WTC11 (cell line): ENCODE results near the gene BTBD9. TPM values are rescaled to one million over a fixed set of nuclear protein-coding genes. Genes with fewer than 3 reads are reported as not detected.
A peak's percentile ranks its signal among the peaks of the same experiment; 100 is the strongest.

Experiments
- ATAC-seq: fragments of 200-7000 bp; cut with Tn5 transposase; 2 replicates; pipeline ENCODE4 v1.10.0; 2021; ENCODE audit warnings: mild to moderate bottlenecking, moderate library complexity
- CTCF ChIA-PET: fragments of 300-600 bp; sonication (Branson Sonifier 250); formaldehyde crosslinking; loops from one replicate; lab custom pipeline; 2021; ENCODE audit warnings: antibody characterized with exemption; lab: Charles Lee
- POLR2A ChIA-PET: fragments of 350-600 bp; sonication (Branson Sonifier 250); formaldehyde crosslinking; loops from one replicate; lab custom pipeline; 2021; ENCODE audit warnings: antibody characterized with exemption; lab: Charles Lee
- DNase-seq: peaks from one replicate; pipeline ENCODE4 v3.0.0; 2021; ENCODE audit warnings: low spot score
- H3K27ac Mint-ChIP-seq: 2 replicates; pipeline ENCODE4 v1.8.0; 2021; ENCODE audit warnings: mixed read lengths
- H3K27me3 Mint-ChIP-seq: 2 replicates; pipeline ENCODE4 v1.8.0; 2021; ENCODE audit warnings: low read depth, mild to moderate bottlenecking, moderate library complexity, mixed read lengths
- H3K36me3 Mint-ChIP-seq: 2 replicates; pipeline ENCODE4 v1.8.0; 2021; ENCODE audit warnings: mixed read lengths
- H3K4me1 Mint-ChIP-seq: 2 replicates; pipeline ENCODE4 v1.8.0; 2022; ENCODE audit warnings: mixed read lengths
- H3K4me3 Mint-ChIP-seq: 2 replicates; pipeline ENCODE4 v1.8.0; 2021; ENCODE audit warnings: mild to moderate bottlenecking, moderate library complexity, mixed read lengths
- H3K9me3 Mint-ChIP-seq: 2 replicates; pipeline ENCODE4 v1.8.0; 2021; ENCODE audit warnings: mixed read lengths
- E2F1 ChIP-seq: sonication (generic); formaldehyde crosslinking; IDR thresholded peaks from 2 replicates; pipeline ENCODE4 v1.8.0; 2022; ENCODE audit warnings: mild to moderate bottlenecking, missing genetic modification reagents
- ESRRA ChIP-seq: sonication (generic); formaldehyde crosslinking; IDR thresholded peaks from 2 replicates; pipeline ENCODE4 v1.8.1; 2022; ENCODE audit warnings: mild to moderate bottlenecking, missing genetic modification reagents, borderline replicate concordance
- GABPB1 ChIP-seq: sonication (generic); formaldehyde crosslinking; IDR thresholded peaks from 2 replicates; pipeline ENCODE4 v1.8.1; 2023; ENCODE audit warnings: mild to moderate bottlenecking, missing genetic modification reagents
- GRHL2 ChIP-seq: fragments of 250-450 bp; sonication (Bioruptor Pico); IDR thresholded peaks from 2 replicates; pipeline ENCODE4 v1.8.0; 2022; ENCODE audit warnings: mild to moderate bottlenecking, moderate library complexity; ENCODE audit not compliant: insufficient replicate concordance, severe bottlenecking
- HMGA2 ChIP-seq: fragments of 250-450 bp; sonication (Bioruptor Pico); IDR thresholded peaks from 2 replicates; pipeline ENCODE4 v1.4.0; 2021; ENCODE audit warnings: mild to moderate bottlenecking, moderate library complexity
- IRF2 ChIP-seq: sonication (generic); formaldehyde crosslinking; IDR thresholded peaks from 2 replicates; pipeline ENCODE4 v1.8.0; 2022; ENCODE audit warnings: low read depth, missing genetic modification reagents, borderline replicate concordance
- NFATC4 ChIP-seq: fragments of 250-450 bp; sonication (Bioruptor Pico); IDR thresholded peaks from 2 replicates; pipeline ENCODE4 v1.9.0; 2021; ENCODE audit warnings: mild to moderate bottlenecking
- NFYB ChIP-seq: sonication (generic); formaldehyde crosslinking; conservative IDR thresholded peaks from 2 replicates; pipeline ENCODE4 v1.8.0; 2022; ENCODE audit warnings: low read depth, missing genetic modification reagents
- NR1H2 ChIP-seq: sonication (generic); formaldehyde crosslinking; IDR thresholded peaks from 2 replicates; pipeline ENCODE4 v1.9.0; 2021; ENCODE audit warnings: mild to moderate bottlenecking, moderate library complexity, missing genetic modification reagents
- NR2C2 ChIP-seq: sonication (generic); formaldehyde crosslinking; IDR thresholded peaks from 2 replicates; pipeline ENCODE4 v1.8.0; 2022; ENCODE audit warnings: mild to moderate bottlenecking, missing genetic modification reagents
- OVOL2 ChIP-seq: fragments of 250-450 bp; sonication (Bioruptor Pico); IDR thresholded peaks from 2 replicates; pipeline ENCODE4 v1.9.0; 2021; ENCODE audit warnings: mild to moderate bottlenecking, borderline replicate concordance
- PRRX2 ChIP-seq: fragments of 250-450 bp; sonication (Bioruptor Pico); IDR thresholded peaks from 2 replicates; pipeline ENCODE4 v1.8.0; 2021; ENCODE audit warnings: mild to moderate bottlenecking
- SOX15 ChIP-seq: fragments of 250-450 bp; sonication (Bioruptor Pico); IDR thresholded peaks from 2 replicates; pipeline ENCODE4 v1.9.0; 2021; ENCODE audit warnings: mild to moderate bottlenecking
- TEAD4 ChIP-seq: sonication (generic); formaldehyde crosslinking; IDR thresholded peaks from 2 replicates; pipeline ENCODE4 v1.8.0; 2022; ENCODE audit warnings: mild to moderate bottlenecking, missing genetic modification reagents
- ZNF121 ChIP-seq: sonication (generic); formaldehyde crosslinking; IDR thresholded peaks from 2 replicates; pipeline ENCODE4 v1.8.0; 2023; ENCODE audit warnings: missing genetic modification reagents
- ZNF219 ChIP-seq: sonication (generic); formaldehyde crosslinking; IDR thresholded peaks from 2 replicates; pipeline ENCODE4 v1.8.0; 2023; ENCODE audit warnings: missing genetic modification reagents, mild to moderate bottlenecking, borderline replicate concordance
- ZNF396 ChIP-seq: fragments of 250-450 bp; sonication (Bioruptor Pico); IDR thresholded peaks from 2 replicates; pipeline ENCODE4 v1.8.0; 2021; ENCODE audit warnings: mild to moderate bottlenecking, moderate library complexity, borderline replicate concordance
- ZNF416 ChIP-seq: fragments of 250-450 bp; sonication (Bioruptor Pico); IDR thresholded peaks from 2 replicates; pipeline ENCODE4 v1.9.0; 2021; ENCODE audit warnings: mild to moderate bottlenecking, inconsistent platforms
- total RNA-seq: library from RNA; stranded (reverse); gene quantifications from 3 replicates; pipeline ENCODE4 v1.2.3, GENCODE V29; 2021
- TF ChIP-seq, protein P1 (sequence below): sonication (generic); formaldehyde crosslinking; IDR thresholded peaks from 2 replicates; pipeline ENCODE4 v1.8.0; 2022; ENCODE audit warnings: missing genetic modification reagents
- TF ChIP-seq, protein P2 (sequence below): sonication (generic); formaldehyde crosslinking; IDR thresholded peaks from 2 replicates; pipeline ENCODE4 v1.8.0; 2022; ENCODE audit warnings: mild to moderate bottlenecking, missing genetic modification reagents
- TF ChIP-seq, protein P3 (sequence below): sonication (generic); formaldehyde crosslinking; IDR thresholded peaks from 2 replicates; pipeline ENCODE4 v1.8.1; 2023; ENCODE audit warnings: mild to moderate bottlenecking, missing genetic modification reagents
- TF ChIP-seq, protein P4 (sequence below): sonication (generic); formaldehyde crosslinking; IDR thresholded peaks from 2 replicates; pipeline ENCODE4 v1.8.1; 2022; ENCODE audit warnings: missing genetic modification reagents, borderline replicate concordance

The BTBD9 gene
- total RNA-seq, 1 experiment from 2014 or later = 4.2 TPM

DNA sequence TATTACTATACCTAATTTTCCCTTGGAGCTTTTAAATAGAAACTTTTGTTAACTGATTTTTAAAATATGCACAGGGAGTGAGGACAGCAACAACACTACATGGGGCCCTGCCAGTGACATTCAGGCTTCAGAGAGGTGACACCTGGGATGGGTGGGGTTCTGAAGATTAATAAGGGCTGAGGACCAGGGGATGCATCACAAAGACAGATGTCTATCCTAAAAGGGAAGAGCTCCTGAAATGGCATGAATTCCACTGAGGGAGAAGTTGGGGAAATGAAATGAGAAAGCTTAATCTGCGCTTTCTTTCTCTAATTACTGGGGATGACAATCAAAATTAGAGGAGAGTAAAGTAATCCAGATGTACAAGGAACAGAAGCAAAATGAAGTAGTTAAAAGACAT lies 162.8 kb downstream of the BTBD9 start:
- TF ChIP-seq OVOL2 (CRISPR knock-in tag) = no peak
- TF ChIP-seq ZNF219 = no peak
- no peak for TF ChIP-seq NFYB (CRISPR knock-in tag)
- no peak for TF ChIP-seq ZNF396
- no peak for TF ChIP-seq ZNF416 (CRISPR knock-in tag)
- TF ChIP-seq, protein P1, sequence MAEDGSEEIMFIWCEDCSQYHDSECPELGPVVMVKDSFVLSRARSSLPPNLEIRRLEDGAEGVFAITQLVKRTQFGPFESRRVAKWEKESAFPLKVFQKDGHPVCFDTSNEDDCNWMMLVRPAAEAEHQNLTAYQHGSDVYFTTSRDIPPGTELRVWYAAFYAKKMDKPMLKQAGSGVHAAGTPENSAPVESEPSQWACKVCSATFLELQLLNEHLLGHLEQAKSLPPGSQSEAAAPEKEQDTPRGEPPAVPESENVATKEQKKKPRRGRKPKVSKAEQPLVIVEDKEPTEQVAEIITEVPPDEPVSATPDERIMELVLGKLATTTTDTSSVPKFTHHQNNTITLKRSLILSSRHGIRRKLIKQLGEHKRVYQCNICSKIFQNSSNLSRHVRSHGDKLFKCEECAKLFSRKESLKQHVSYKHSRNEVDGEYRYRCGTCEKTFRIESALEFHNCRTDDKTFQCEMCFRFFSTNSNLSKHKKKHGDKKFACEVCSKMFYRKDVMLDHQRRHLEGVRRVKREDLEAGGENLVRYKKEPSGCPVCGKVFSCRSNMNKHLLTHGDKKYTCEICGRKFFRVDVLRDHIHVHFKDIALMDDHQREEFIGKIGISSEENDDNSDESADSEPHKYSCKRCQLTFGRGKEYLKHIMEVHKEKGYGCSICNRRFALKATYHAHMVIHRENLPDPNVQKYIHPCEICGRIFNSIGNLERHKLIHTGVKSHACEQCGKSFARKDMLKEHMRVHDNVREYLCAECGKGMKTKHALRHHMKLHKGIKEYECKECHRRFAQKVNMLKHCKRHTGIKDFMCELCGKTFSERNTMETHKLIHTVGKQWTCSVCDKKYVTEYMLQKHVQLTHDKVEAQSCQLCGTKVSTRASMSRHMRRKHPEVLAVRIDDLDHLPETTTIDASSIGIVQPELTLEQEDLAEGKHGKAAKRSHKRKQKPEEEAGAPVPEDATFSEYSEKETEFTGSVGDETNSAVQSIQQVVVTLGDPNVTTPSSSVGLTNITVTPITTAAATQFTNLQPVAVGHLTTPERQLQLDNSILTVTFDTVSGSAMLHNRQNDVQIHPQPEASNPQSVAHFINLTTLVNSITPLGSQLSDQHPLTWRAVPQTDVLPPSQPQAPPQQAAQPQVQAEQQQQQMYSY (CRISPR knock-in tag) = no peak
- no peak for TF ChIP-seq NR1H2 (CRISPR knock-in tag)
- TF ChIP-seq GRHL2 (CRISPR knock-in tag) = no peak
- no peak for TF ChIP-seq GABPB1 (CRISPR knock-in tag)
- no peak for TF ChIP-seq TEAD4
- no peak for TF ChIP-seq NFATC4 (CRISPR knock-in tag)
- TF ChIP-seq, protein P2, sequence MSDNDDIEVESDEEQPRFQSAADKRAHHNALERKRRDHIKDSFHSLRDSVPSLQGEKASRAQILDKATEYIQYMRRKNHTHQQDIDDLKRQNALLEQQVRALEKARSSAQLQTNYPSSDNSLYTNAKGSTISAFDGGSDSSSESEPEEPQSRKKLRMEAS = no peak
- H3K27ac Mint-ChIP-seq = no peak overlapping the region
- DNase-seq (no peak), ATAC-seq (no peak)
- no peaks in the 10 kb centered on the region for H3K9me3 Mint-ChIP-seq
- no peaks in the 10 kb centered on the region for H3K36me3 Mint-ChIP-seq
- ChIA-PET CTCF (interaction anchor here (0.8 to 1.7 kb wide), 2 partner anchors 13 to 17 kb away, joined by 3 to 10 read pairs; no protein-coding TSS in a partner anchor), POLR2A (no interaction called here)
- 0 out of 2 replicates have a peak overlapping the region, but pooled peaks have one; percentile 15 for H3K4me3 Mint-ChIP-seq
- peaks cover 41% of the 10 kb centered on the region for H3K4me1 Mint-ChIP-seq
- H3K27me3 Mint-ChIP-seq = no peaks in the 10 kb centered on the region

- TF ChIP-seq E2F1 (CRISPR knock-in tag) (no peak), PRRX2 (CRISPR knock-in tag) (no peak), ZNF121 (no peak), HMGA2 (CRISPR knock-in tag) (no peak), ESRRA (no peak), SOX15 (CRISPR knock-in tag) (no peak), NR2C2 (CRISPR knock-in tag) (no peak), NR1H2 (CRISPR knock-in tag) (no peak), IRF2 (CRISPR knock-in tag) (no peak), GRHL2 (CRISPR knock-in tag) (no peak)
- TF ChIP-seq, protein P3, sequence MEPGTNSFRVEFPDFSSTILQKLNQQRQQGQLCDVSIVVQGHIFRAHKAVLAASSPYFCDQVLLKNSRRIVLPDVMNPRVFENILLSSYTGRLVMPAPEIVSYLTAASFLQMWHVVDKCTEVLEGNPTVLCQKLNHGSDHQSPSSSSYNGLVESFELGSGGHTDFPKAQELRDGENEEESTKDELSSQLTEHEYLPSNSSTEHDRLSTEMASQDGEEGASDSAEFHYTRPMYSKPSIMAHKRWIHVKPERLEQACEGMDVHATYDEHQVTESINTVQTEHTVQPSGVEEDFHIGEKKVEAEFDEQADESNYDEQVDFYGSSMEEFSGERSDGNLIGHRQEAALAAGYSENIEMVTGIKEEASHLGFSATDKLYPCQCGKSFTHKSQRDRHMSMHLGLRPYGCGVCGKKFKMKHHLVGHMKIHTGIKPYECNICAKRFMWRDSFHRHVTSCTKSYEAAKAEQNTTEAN = no peak
- TF ChIP-seq, protein P4, sequence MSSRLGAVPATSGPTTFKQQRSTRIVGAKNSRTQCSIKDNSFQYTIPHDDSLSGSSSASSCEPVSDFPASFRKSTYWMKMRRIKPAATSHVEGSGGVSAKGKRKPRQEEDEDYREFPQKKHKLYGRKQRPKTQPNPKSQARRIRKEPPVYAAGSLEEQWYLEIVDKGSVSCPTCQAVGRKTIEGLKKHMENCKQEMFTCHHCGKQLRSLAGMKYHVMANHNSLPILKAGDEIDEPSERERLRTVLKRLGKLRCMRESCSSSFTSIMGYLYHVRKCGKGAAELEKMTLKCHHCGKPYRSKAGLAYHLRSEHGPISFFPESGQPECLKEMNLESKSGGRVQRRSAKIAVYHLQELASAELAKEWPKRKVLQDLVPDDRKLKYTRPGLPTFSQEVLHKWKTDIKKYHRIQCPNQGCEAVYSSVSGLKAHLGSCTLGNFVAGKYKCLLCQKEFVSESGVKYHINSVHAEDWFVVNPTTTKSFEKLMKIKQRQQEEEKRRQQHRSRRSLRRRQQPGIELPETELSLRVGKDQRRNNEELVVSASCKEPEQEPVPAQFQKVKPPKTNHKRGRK (CRISPR knock-in tag) = no peak
- ChIA-PET CTCF (interaction anchor here (0.8 to 1.7 kb wide), 2 partner anchors 14 to 18 kb away, joined by 3 to 10 read pairs; no protein-coding TSS in a partner anchor), POLR2A (no interaction called here)
- DNase-seq (no peak), ATAC-seq (no peak)
- H3K36me3 Mint-ChIP-seq = no peaks in the 10 kb centered on the region
- peaks cover 41% of the 10 kb centered on the region for H3K4me1 Mint-ChIP-seq
- H3K4me3 Mint-ChIP-seq = no peak overlapping the region
- H3K27ac Mint-ChIP-seq = no peak overlapping the region
- no peaks in the 10 kb centered on the region for H3K9me3 Mint-ChIP-seq
- no peaks in the 10 kb centered on the region for H3K27me3 Mint-ChIP-seq
Measured at GRCh38 chr6:38476141-38476540, 163.6 kb downstream of the BTBD9 start.
